Endodermal cell (in vitro differentiated cells): ENCODE data around the gene DDX10. TPM values are rescaled to one million over a fixed set of nuclear protein-coding genes. Genes with fewer than 3 reads are reported as not detected.
A peak's percentile ranks its signal among the peaks of the same experiment; 100 is the strongest.

Experiments
- DNase-seq: peaks from one replicate; pipeline ENCODE4 v3.0.0-alpha.2; 2017
- H3K27ac ChIP-seq: 2 replicates; pipeline ENCODE4 v1.5.1; 2013; ENCODE audit warnings: mild to moderate bottlenecking, low read depth, low read length, moderate library complexity
- H3K27me3 ChIP-seq: 2 replicates; pipeline ENCODE4 v1.6.1; 2013; ENCODE audit warnings: mild to moderate bottlenecking, low read length, moderate library complexity; ENCODE audit not compliant: insufficient read depth, control insufficient read depth, poor library complexity, severe bottlenecking
- H3K36me3 ChIP-seq: 2 replicates; pipeline ENCODE4 v1.7.0; 2013; ENCODE audit warnings: mild to moderate bottlenecking, low read length, moderate library complexity; ENCODE audit not compliant: control insufficient read depth, insufficient read depth
- H3K4me1 ChIP-seq: one replicate; pipeline ENCODE4 v1.7.0; 2013; ENCODE audit warnings: low read length; ENCODE audit not compliant: control insufficient read depth, insufficient read depth
- H3K4me3 ChIP-seq: 2 replicates; pipeline ENCODE4 v1.5.1; 2013; ENCODE audit warnings: mild to moderate bottlenecking, low read length, moderate library complexity
- H3K9ac ChIP-seq: 2 replicates; pipeline ENCODE4 v1.6.1; 2013; ENCODE audit warnings: mild to moderate bottlenecking, low read length, moderate library complexity; ENCODE audit not compliant: poor library complexity, severe bottlenecking; ENCODE audit errors: extremely low read depth
- H3K9me3 ChIP-seq: 2 replicates; pipeline ENCODE4 v1.6.1; 2013; ENCODE audit warnings: mild to moderate bottlenecking, low read length, moderate library complexity; ENCODE audit not compliant: control insufficient read depth
- H3K27ac Mint-ChIP-seq: 2 replicates; pipeline ENCODE4 v1.8.0; 2020; ENCODE audit warnings: mixed read lengths
- H3K27me3 Mint-ChIP-seq: 2 replicates; pipeline ENCODE4 v1.8.0; 2021; ENCODE audit warnings: mild to moderate bottlenecking, mixed read lengths; ENCODE audit not compliant: insufficient read depth
- H3K36me3 Mint-ChIP-seq: 2 replicates; pipeline ENCODE4 v1.8.0; 2020; ENCODE audit warnings: low read depth, mixed read lengths
- H3K4me1 Mint-ChIP-seq: 2 replicates; pipeline ENCODE4 v1.8.0; 2020; ENCODE audit warnings: mixed read lengths
- H3K4me3 Mint-ChIP-seq: 2 replicates; pipeline ENCODE4 v1.8.0; 2020; ENCODE audit warnings: mild to moderate bottlenecking, moderate library complexity, mixed read lengths
- H3K9me3 Mint-ChIP-seq: 2 replicates; pipeline ENCODE4 v1.8.0; 2020; ENCODE audit warnings: mild to moderate bottlenecking, mixed read lengths
- CTCF ChIP-seq: fragments of 200-600 bp; sonication (generic); conservative IDR thresholded peaks from 2 replicates; pipeline ENCODE4 v1.5.0; 2021; ENCODE audit warnings: antibody characterized with exemption, mild to moderate bottlenecking
- WGBS, 2 experiments: methylation state at CpG; one replicate each; pipeline versions ENCODE4 v1.1.5 to v1.1.7; 2013; ENCODE audit warnings: missing lambda C conversion rate in 2 of 2, mixed read lengths in 1 of 2; ENCODE audit not compliant: insufficient coverage in 1 of 2, insufficient read length in 1 of 2; 5-methylcytosine and 5-hydroxymethylcytosine counted together
- total RNA-seq, 2 donors: library from RNA; stranded (reverse); fragmentation: NEBNext Ultra II Directional in 1 of 2; extraction: Animal tissue kit (Norgen Biotek cat#: 25700) in 1 of 2; gene quantifications; 2 replicates in 1 of 2; 3 replicates in 1 of 2; pipeline ENCODE4 v1.2.1, GENCODE V29; 2021

Gene DDX10
- total RNA-seq, 2 donors from 2014 or later: 31.1 to 32.7 TPM

- Mint-ChIP-seq H3K4me3 (no peak overlapping the region), H3K9me3 (no peaks in the 10 kb centered on the region), H3K27me3 (no peaks in the 10 kb centered on the region), H3K27ac (no peak overlapping the region), H3K4me1 (no peaks in the 10 kb centered on the region), H3K36me3 (peaks cover 20% of the 10 kb centered on the region)
- Histone ChIP-seq H3K9ac (no peak overlapping the region), H3K27me3 (no peaks in the 10 kb centered on the region), H3K27ac (no peak overlapping the region), H3K36me3 (peaks cover 37% of the 10 kb centered on the region), H3K4me3 (no peak overlapping the region), H3K9me3 (no peaks in the 10 kb centered on the region), H3K4me1 (no peaks in the 10 kb centered on the region)
- no peak for DNase-seq
- TF ChIP-seq CTCF: no peak
- WGBS, 2 experiments: 91 to 98% methylated on average over 3 of the region's 5 CpGs
These were observed 60.3 kb downstream of the DDX10 start for GRCh38 chr11:108724974-108725689.

- Mint-ChIP-seq H3K9me3 (no peaks in the 10 kb centered on the region), H3K4me3 (no peak overlapping the region)
- TF ChIP-seq CTCF: no peak
These were observed 61.4 kb downstream of the DDX10 start for GRCh38 chr11:108726077-108726800.

GRCh38 chr11:108727665-108728064 lies 62.8 kb downstream of the DDX10 start:
- Mint-ChIP-seq H3K4me3 (no peak overlapping the region), H3K27me3 (no peaks in the 10 kb centered on the region), H3K9me3 (no peaks in the 10 kb centered on the region), H3K36me3 (peaks cover 25% of the 10 kb centered on the region), H3K27ac (no peak overlapping the region), H3K4me1 (peaks cover 4% of the 10 kb centered on the region)
- no peaks in the 10 kb centered on the region for H3K27me3 ChIP-seq
- DNase-seq: no peak
- H3K4me1 ChIP-seq: no peaks in the 10 kb centered on the region
- WGBS, 2 experiments: 94% methylated on average over 2 of the region's 3 CpGs; no CpG with 5 or more reads in 1 of the 2 experiments
- H3K27ac ChIP-seq: no peak overlapping the region
- no peak overlapping the region for H3K4me3 ChIP-seq
- H3K36me3 ChIP-seq: peaks cover 28% of the 10 kb centered on the region
- no peaks in the 10 kb centered on the region for H3K9me3 ChIP-seq
- no peak overlapping the region for H3K9ac ChIP-seq
- TF ChIP-seq CTCF: no peak

More at GRCh38 chr11:108726077-108726800, 61.4 kb downstream of the DDX10 start:
- peak overlapping the region; percentile 5 for H3K27ac Mint-ChIP-seq
- Histone ChIP-seq H3K4me1 (no peaks in the 10 kb centered on the region), H3K36me3 (peaks cover 37% of the 10 kb centered on the region), H3K9me3 (no peaks in the 10 kb centered on the region), H3K9ac (no peak overlapping the region), H3K4me3 (no peak overlapping the region), H3K27ac (no peak overlapping the region), H3K27me3 (no peaks in the 10 kb centered on the region)
- peaks cover 19% of the 10 kb centered on the region for H3K36me3 Mint-ChIP-seq
- H3K27me3 Mint-ChIP-seq: no peaks in the 10 kb centered on the region
- no peaks in the 10 kb centered on the region for H3K4me1 Mint-ChIP-seq
- DNase-seq: no peak
- 95 to 100% methylated on average over 2 to 4 of the region's 4 CpGs for WGBS, 2 experiments
